GM19238 (cell line): ENCODE results near the gene RWDD3.

Experiments
- DNase-seq: peaks from one replicate; pipeline ENCODE4 v3.0.0; 2011; ENCODE audit warnings: low spot score; ENCODE audit not compliant: insufficient read length

Gene RWDD3

GRCh38 chr1:95282518-95282895, 48.5 kb downstream of the RWDD3 start:
- DNase-seq: no peak

DNA sequence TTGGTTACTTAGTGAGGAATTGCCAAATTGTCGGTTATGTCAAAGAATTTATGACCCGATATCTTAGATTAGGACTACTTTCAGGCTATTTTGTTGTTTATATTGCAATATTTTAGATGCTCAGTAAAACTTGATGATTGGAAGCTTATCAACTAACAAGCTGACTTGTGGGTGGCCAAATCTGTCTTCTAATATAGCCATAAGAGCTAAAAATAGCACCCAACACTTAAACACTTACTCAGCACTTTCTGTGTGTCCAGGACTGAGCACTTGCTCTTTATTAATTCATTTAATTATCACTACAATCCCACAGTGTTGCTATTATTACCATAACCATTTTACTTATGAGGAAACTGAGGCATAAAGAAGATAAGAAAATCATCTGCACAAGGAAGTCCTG, 50.4 kb downstream of the RWDD3 start:
- DNase-seq: no peak

DNA sequence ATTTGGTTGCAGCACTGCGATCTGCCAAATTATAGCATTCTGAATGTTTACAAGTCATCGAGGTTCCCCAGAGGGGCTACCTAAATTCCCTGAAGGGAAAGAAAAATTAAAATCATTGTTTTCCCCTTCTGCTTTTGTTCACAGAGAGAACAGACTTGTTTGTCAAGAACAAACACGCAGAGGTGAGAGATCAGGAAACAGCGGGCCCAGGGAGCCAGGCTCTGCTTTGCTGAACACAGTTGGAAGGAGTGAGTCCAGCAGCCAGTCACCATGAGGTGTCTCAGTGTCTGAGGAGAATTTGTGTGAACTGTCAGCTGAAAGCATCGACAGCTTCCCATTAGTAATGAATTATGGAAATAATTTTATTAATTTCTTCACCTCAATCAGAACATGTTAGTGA, 52.5 kb downstream of the RWDD3 start:
- no peak for DNase-seq

DNA sequence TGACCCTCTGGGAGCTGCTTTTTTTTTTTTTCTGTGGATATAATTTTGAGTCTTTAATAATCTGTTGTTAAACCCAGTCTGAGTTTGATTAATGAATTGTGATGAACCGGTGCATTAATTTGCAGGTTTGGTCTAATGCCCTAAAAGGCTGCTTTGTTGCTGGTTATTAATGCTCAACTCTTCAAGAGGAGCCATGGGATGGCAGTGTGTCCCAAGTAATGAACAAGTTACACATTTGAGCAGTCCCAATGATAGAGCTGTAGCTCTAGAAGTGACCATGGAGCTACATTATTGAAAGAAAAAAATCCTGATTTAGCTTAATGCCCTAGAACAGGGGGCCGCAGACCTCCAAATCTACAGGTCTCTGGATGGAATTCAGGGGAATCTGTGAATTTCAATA, 53.1 kb downstream of the RWDD3 start:
- no peak for DNase-seq

DNA sequence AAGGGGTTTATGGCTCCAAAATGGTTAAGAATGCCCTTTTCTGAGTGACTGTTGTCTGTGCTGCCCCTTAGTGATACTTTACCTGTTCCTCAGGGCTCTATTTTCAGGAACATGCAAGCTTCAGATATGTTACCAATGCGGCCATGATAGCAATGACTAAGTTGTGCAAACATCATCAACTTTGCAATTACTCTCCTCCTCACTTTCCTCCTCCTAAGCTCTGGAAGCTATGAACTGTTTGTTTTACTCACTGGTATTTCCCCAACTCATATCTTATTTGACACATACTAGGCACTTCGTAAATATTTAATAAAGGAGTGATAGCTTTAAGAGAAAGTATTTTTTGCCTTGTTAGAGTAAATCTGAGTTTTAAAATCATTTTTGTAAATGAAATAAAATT, 53.8 kb downstream of the RWDD3 start:
- no peak for DNase-seq
